Myocyte (in vitro differentiated cells): Measurements from ENCODE around the gene MSI2. TPM values are rescaled to one million over a fixed set of nuclear protein-coding genes. Genes with fewer than 3 reads are reported as not detected.
A peak's percentile ranks its signal among the peaks of the same experiment; 100 is the strongest.

Experiments used
- DNase-seq: peaks from one replicate; pipeline ENCODE4 v3.0.0-alpha.2; 2012; ENCODE audit warnings: low read depth
- total RNA-seq: library from RNA; depleted of rRNA; stranded (reverse); fragments of >200 nt; gene quantifications from 2 replicates; pipeline ENCODE4 v1.2.3, GENCODE V29; 2014

MSI2 gene
- total RNA-seq, 1 donor from 2014 or later: 115 TPM

DNA sequence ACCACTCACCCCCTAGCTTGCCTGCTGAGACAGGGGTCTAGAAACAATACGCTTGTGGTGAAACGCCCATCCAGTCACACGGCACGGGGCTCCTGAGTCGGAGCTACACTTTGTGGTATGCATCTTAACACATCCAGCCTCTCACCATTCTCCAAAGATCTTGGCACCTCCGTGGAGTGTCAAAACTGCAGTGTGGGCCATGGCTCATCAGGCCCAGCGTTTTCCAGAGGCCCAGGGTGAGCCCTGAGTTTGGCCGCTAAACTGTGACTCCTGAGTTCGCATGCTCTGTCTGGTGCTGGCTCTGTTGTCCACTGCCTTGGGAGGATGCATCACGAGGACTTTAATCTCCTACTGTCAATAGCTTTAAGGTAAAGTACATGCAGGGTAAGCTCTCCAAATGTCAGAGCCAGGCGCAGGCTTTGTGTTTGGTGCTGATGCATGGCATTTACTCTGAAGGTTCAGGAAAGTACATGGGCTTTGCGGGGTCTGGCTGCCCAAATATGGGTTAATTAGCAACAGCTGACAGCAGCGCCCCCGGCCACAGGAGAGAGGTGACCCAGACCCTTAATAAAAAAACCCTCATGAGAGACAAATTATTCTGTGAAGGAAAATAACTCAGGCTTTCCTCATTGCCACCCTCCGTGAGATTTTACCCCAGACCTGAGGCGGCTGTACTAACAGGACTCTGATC lies 370.3 kb downstream of the MSI2 start:
- DNase-seq: no peak

DNA sequence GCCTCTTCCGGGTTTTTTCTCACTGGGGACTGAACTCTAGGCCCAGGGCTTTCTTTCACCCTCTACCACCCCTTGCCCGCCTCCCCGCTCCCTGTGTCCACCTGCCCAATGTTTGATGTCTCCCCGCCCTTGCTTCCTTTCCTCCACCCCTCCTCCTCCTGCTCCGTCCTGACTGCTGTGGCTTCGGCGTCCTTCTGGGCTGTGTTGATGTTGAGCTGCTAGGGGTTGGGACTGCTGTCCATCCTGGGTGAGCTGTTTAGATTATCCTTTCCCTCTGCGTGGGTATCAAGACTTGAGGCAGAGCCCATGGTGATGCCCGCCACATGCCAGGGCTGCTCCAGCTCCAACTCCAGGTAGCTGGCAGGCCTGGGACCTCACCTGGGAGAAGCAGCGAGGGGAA lies 371.3 kb downstream of the MSI2 start:
- DNase-seq: no peak

DNA sequence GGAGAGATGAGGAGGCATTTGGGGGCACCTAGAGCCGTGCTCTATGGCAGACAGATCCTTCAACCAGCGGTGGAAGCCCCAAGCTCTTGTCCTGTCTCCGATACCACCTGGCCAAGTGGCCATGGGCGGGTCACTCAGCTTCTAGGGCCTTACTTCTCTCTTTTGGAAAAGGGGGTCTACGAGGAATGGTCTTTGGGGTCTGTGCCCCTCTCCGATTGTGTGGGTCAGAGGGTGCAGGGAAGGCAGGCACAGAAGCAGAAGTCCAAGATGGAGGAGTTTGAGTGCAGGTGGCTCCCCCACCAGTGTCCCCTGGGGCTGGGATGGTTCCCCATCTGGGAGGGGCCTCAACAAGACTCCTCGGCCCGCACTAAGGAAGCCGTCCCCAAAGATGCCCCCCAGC lies 372.1 kb downstream of the MSI2 start:
- no peak for DNase-seq

DNA sequence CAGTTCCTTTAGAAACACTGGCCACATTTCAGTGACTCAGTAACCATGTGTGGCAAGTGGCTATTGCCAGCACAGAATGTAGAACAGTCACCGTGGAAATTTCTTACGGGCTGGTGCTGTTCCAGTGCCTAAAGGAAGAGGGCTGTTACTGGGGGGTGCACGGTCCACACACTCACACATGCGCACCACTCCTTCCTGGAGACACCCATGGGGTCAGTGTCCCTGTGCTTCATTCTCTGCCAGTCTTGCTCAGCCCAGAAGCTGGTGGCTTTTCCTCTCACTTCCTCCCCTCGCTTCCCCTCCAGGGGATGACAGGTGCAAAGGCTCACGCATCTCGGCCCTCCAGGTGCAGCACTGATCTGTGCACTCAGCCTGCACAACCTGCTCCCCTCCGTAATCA lies 373.1 kb downstream of the MSI2 start:
- no peak for DNase-seq

DNA sequence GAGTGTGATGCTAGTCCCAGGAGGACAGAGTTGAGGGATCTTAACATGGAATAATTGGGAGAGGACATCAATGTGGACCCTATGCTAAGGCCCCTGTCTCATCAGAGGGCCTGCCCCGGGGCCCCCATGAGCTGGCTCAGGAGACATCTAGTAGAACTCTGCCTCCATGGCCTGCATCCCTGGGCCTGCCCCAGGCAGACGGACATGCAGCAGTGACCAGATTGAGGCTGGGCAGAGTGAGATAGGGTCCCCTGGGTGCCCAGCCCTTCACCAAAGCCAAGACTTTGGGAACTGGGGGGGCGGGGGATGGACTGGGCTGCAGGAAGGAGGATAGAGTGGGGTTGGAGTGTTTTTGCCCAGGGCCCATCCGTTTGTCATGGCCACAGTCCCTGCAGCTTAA lies 373.6 kb downstream of the MSI2 start:
- DNase-seq: no peak

DNA sequence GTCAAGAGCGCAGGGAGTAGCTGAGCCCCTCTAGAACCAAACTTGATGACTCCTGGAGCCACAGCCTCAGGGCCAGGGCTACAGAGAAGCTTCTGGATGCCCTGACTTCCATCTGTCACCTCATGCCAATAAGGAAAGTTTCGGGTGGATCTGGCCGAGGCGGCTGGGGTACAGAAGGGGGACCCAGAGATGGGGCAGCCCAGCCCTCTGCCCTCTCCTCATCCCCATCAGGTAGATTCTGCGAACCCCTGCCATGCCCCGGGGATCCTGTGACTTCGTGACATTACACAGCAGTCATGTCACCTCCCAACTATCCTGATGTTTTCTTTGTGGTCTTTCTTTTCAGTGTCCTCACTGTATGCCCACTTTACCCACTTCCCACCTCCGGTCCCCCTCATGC lies 374.4 kb downstream of the MSI2 start:
- no peak for DNase-seq

DNA sequence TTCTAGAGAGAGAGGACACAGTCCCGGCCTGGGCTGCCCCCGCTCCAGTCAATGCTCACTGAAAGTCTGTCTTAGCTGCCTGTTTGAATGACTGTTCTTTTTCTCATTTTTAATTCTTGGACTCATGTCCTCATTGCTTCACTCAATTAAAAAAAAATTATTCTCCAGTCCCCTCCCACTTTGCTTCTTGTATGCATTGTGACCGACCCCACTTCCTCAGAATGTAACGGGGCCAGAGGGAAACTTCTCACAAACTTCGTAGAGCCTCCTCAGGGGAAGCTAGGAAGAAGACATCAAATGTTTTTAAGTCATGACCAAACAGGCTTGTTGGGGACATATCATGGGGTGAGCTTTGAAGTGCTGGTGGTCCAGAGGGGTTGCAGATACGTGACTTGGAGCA lies 375.5 kb downstream of the MSI2 start:
- DNase-seq: no peak

DNA sequence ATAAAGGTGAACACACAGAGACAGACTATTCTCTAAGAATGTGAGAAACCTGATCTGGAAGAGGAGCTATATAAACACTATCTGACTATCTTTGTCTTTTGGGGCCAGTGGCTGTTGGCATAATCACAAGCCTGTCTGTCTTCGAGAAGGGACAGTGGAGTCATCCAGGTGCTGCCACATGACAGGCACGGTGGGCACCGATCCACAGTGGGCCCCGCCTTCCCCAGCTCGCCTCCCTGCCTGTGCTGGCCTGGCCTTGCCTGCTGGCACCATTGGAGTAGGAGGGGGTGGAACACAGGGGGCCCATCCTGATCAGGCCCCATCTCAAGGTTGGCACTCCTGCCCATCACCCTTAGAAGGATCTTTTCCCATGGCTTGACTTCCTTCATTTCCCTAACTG lies 376.0 kb downstream of the MSI2 start:
- DNase-seq: no peak

DNA sequence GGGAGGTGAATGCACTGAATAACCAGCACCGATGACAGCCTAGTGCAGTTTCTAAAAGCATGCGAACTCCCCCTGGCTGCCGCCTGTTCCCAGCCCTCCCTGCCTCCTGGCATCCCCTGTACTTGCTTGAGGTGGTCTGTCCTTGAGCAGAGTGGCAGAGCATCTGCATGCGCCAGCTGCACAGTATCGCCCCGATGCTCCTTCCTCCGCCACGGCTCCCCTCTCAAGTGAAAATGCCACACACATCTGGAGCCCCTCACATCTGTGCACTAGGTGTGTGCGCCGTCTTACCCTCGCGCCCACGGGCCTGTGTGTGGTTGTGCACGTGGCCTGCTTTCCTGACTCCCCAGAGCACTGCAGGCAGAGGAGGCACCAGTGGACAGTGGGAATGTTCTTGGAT lies 376.9 kb downstream of the MSI2 start:
- no peak for DNase-seq

DNA sequence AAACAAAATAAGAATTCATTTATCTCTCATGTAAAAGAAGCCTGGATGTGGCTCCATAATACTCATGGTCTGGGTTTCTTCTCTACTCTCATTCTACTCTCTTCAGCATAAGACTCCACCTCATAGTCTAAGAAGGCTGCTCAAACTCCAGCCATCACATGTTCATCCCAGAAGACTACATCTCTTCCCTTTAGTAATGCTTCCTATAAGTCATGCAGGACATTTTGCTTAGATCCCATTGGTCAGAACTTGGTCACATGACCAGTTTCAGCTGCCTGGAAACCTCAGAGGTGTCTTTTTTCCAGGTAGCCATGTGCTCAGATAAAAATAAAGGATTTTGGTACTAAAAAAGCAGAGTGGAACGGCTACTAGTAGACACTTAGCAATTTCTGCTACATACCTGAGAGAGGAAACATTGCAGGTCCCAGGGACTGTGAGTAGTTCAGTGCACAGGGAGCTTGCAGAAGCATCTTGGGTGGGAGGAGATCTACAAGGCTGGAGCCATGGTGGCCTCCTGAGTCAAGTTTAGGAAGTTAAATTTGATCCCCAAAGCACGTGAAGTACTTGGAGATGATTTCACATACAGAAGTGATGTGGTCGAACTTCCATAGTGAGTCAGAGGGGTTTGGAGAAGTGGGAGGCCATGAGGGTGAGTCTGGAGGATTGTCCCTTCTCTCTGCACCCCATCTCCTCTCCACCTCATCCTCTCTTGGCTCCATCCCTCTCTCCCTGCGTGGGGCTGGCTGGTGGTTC lies 378.6 kb downstream of the MSI2 start:
- peak; percentile 38 for DNase-seq

DNA sequence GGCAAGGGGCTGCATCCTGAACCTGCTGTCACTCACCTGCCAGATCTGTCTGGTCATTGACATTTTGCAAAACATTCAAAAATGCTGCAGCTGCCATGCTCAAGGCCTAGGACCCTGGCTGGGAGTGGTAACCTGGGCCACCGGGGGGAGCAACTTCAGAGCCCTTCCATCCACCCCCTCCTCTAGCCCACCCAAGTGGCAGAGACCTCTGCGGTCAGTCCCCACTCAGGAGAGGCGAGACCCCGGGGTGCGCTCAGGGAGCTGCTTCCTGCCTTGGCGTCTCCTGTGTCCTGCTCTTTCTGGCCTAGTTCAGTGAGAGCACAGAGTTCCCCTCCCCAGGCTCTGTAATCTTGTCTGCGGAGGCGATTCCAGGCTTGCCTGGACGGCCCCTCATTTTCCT lies 380.0 kb downstream of the MSI2 start:
- no peak for DNase-seq

DNA sequence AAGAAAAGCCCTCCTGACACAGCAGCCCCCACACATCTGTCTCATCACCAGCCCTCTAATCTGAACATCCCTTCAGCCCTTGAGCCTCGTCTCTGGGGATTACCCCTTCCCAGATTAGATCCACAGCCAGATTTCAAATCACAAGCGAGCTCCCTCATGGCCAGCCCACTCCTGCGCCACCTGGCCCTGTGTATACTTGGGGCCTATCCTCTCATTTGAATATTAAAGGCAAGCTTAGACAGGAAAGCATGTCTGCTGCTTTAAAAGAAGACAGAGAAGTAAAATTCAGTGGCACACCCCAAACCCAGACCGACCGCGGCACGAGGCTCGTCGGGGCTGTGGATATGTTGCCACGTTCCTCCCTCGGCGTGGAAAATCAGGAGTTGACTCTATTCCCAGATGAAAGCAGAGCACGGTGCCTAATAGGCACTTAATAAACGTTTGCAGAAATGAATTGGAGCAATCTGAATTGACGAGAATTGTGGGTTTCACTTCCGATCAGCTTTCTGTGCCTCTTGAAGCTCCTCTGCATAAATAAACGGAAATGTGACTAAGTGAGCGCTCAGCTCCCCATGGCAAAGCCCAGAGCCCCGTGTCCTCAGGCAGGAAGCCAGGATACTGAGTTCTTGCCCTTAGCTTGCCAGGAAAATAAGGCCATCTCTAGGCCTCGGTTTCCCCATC lies 380.8 kb downstream of the MSI2 start:
- no peak for DNase-seq

DNA sequence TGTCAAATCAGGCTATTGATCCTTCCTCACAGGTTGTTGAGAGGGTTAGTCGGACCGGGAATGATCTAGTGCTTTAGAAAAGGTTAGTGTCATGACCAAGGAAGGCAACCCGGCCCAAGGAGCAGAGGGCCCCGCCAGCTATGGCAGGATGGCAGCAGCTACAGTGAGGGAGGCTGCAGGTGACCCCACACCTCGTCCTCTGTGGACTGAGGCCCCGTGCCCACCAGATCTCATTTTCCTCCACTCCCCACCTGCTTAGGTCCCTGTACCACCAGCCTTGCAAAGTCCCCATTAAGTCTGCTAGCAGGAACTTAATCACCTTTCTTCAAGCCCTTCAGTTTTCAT lies 381.3 kb downstream of the MSI2 start:
- no peak for DNase-seq

DNA sequence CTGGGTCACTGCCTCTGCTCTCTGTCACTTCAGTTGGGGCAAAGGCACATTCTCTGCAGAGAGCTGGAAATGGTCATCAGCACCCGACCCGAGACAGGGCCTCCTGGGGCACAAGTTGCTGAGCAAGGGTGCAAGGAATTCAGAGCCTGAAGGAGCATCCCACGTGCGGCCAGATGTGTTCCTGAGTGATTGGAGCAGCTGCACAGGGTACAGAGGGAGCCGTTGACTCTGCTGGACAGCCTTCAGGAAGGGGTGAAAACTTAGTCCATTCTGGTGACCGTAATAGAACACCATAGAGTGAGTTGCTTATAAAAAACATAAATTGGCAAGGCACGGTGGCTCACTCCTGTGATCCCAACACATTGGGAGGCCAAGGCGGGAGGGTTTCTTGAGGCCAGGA lies 382.0 kb downstream of the MSI2 start:
- peak; percentile 91 for DNase-seq

DNA sequence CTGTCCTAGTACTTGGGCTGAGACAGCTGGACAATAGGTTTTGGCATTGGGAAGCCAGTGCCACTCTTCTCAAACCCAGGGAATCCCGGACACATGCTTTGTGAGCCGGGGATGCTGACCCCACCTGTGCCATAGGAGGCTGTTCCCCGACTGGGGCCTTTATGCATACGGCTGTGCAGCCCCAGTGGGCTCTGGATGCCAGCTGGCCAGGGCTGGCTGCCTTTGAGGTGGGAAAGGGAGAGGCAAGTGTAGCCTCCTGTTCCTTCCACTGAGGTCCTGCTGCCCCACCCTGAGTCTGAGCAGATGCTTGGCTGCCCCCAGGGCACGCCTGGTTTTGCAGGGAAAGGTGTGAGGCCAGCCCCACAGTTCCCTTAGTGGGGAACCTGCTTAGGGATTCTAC lies 383.1 kb downstream of the MSI2 start:
- DNase-seq: no peak

DNA sequence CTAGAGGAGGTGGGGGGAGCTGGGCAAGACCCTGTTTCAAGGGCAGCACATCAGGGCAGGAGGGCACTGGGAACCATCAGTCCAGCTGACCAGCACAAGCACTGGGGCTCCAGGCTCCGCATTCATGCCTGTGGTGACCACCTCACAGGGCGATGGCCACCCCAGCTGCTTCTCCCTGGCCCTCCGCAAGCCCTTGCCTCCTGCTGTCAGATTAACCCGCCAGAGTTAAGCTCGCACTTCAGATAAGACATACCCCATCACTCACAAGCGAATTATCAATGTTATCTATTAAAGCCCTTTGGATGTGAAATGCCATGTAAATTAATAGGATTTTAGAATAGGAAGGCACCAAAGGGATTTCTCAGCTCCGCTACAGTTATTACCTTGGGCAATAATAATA lies 383.8 kb downstream of the MSI2 start:
- no peak for DNase-seq

DNA sequence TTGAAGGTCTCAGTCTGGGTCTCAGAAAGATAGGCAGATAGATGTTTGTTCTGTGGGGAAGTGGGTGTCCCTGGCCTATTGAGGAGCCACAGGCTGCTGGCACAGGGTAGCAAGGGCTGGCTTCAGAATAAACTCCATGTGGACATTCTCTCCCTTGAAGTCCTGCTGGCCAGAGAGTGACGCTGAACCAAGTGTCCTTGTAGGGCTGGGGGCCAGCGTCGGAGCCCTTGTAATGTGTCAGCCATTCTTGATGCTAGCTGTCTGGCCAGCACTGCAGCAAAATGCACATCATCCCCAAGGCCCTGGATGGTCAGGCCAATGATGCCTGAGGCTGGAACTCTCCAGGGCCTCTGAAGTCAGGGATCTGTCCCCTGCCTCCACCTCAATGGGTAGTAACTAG lies 385.4 kb downstream of the MSI2 start:
- DNase-seq: no peak

DNA sequence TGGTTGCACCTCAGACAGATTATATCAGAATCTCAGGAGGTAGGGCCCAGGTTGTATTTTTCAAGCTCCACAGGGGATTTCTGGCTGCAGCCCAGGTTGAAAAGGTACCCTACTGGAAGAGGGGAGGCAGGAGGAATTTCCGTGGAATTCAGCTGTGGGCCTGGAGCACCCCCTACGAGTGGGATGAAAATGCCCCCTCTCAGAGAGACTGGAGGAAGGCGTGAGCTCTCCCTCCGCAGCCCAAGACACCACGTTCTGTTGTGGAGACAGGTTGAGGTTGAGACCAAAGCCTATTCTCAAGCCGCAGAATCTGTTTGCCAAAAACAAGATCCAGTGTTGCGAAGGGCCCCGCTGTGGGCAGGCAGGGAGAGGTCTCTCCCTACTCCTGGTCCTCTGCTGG lies 386.7 kb downstream of the MSI2 start:
- no peak for DNase-seq

DNA sequence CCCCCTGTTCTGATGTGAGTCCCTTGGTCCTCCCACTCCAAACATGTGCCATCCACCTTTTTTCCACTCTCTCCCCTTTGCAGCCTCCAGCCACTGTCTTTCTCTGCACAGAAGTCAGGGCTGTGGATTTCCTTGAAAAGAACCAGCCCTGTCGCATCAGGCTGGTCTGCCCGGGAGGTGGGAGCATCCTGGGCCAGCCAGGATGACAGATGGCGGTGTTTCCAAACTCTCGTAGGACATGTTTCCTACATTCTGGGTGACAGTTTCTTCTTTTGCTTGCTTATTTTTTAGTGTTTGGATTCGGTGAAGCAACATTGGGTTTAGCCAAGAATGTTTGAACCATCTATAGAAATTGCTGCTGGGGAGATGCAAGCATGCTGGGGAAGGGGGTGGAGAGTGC lies 388.0 kb downstream of the MSI2 start:
- DNase-seq: no peak

DNA sequence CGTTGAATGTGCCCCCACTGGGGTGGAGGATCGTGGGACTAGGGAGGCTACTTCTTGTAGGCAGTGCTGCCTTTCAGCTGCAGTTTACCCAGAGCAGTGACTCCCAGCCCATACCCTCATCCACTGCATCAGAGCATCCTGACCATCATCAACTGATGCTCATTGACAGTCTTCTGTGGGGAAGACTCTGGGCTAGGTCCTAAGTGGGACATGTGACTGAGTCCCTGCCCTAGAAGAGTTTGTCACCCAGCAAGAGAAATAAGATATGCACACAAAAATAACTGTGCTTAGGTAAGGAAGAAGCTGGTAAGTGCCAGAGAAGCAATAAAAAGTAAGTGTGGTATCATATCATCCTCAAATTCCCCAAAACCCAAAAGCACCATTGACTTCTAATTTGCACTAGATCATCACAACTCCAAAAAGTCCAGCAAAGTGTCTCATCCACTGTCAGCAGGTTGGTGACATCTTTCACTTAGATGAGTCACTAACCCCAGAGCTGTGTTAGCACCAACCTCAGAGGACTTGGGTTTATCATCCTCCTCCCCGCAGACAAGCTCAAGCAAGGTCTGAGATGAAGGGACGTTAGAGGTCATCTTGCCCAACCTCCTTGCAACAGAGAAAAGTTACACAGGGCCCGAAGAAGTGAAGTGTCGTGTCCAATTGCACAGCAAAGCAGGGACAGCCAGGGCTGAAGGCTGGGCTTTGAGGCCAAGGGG lies 389.8 kb downstream of the MSI2 start:
- peak; percentile 40 for DNase-seq

DNA sequence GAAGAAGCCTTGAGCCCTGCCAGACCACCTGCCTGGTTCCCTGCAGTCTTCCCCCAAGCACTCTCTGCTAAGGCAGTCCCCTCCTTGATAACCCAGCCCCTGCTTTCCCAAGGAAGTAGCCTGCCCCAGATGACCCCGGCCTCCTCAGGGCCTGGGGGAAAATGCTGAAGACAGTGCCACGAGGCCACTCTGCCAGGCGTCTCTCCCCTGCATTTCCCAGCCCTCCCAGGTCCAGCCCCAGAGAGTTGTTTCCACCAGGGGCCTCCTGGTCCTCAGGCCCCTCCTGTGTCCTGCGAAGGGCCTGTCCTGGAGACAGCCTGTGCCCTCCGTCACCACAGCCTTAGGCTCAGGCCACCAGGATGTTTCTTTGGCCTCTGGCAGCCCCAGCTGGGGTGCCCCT lies 392.4 kb downstream of the MSI2 start:
- no peak for DNase-seq

DNA sequence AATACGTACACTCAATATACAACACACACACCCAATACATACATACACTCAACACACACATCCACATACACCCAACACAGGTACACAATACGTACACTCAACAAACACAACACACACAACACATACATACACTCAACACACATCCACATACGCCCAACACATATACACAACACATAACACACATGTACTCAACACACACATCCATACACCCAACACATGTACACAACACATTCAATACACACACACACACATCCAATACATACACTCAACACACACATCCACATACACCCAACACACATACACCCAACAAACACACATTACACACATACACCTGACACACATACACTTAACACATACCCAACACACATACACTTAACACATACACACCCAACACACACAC lies 392.9 kb downstream of the MSI2 start:
- no peak for DNase-seq
